Measurements from ENCODE around the gene NPM3.

NPM3 gene

DNA sequence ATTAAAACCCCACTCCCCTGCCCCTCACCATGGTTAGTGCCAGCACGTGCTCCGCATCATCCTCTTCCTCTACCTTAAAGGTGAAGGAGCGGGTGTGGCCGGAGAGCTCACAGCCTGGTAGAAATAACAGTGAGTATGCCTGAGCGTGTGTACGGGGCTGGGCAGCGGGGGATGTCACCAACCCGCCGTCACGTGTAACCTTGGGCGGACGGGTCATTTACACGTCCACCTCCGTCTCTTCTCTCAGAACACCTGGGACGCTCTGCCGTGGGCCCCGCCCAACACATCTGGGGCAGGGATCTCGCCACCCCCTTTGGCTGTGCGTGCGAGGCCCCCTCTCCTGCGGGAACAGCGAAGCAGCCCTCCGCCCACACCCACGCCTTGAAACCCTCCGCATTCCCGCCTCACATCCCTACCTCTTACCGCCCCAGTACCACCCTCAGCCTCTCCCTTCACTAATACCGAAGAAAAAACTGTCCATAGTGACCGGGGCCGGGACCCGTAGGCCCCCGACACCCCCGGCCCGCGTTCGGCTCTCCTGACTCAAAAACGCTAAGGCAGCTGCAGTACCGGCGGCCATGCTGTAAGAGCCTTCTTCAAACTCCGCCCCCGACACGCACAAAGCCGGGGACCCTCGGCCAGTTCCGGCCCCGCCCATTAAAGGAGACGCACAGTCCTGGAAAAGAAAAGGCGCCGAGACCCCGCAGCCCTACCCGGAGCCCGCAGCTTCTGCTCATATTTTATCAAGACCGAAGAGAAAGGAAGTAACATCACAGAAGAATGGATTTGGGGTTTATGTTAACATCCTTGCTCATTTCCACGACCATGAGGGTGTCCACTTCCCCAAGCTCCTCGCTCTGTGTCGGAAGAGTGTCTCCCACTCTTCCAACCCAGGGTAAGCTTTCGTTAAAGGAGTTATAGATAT, at the start of gene NPM3:
NPM3 (minus strand) TSS at position 636 of the 925 bp plus-strand sequence; CDS start at position 580, 56 bp downstream.
- DNase-seq, result peak; percentile 91

DNA sequence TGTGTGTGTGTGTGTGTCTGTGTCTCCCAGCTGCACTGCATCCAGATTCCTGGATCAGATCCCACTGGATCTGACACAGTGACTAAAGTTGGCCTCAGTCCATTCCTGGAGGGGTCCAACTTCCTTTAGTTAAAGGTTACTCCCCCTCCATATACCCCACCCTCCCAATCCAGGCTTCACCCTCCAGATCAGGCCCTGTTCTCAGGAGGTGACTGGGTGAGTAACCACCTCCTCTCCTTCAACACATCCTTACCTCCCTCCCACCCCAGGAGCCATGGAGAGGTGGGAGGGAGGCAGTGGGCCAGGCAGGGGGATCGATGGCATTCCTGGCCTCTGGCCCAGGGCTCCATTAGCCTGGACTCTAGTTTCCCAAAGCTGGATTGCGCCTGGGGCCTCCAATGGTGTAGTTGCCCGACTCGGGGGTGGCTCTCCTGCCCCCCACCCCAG, 49.1 kb upstream of the NPM3 start:
- no peak for DNase-seq

DNA sequence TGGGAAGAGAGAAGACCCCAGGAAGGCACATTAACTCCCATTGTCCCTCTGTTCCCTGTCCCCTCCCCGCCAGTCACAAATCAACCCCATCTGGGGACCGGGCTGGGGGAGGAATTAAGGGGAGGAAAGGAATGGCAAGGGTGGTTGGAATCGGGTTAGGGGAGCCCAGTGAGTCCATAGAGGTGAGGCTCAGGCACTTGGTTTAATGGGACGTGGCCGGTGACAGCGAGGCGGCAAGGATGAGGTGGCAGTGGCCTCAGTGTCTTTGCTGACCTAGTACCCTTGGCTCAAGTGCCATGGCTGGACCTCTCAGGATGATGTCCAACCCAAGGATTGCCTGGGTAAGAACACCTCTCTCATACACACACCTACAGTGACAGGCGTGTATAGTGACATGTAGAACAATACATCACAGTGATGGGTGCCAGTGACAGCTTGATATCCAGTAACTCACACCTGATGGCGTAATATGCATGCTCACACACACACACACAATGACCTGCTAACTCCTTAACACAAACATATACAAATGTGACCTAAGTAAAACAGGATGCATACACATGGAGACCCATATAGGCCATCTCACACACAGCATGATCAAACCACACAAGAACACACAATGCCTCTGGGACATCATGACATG, 48.0 kb upstream of the NPM3 start:
- no peak for DNase-seq

DNA sequence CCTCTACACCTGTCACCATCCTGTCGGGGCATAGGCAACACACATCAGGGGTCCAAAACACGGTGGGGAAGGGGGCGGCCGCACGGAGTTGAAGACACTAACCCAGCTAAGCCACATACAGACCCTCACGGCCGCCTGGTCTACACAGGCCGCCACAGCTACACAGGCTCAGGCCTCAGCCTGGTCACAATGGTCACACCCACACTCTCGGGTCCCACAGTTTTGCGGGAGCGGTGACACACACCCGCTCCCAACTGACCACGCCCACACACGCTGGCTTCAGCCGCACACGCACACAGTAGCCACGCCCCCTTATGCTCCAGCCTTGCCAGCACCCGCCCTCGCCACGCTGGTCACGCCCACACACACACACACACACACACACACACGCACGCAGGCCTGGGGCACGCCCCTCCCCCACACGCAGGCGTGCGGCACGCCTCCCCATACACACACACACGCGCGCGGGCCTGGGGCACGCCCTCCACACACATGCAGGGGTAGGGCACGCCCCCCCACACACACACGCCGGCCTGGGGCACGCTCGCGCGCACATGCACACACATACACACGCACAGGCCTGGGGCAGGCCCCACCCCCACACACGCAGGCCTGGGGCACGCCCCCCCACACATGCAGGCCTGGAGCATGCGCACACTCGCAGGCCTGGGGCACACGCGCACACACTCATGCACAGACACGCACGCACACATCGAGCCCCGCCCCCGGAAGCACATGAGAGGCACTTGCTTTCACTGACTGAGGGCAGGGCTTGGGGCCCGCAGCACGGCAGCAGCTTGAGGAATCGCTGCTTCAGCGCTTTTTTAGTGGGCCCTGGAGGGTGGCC, 47.3 kb upstream of the NPM3 start:
- peak; percentile 93 for DNase-seq

- peak; percentile 72 for DNase-seq
Measured at GRCh38 chr10:101829561-101830315, 46.5 kb upstream of the NPM3 start.

DNA sequence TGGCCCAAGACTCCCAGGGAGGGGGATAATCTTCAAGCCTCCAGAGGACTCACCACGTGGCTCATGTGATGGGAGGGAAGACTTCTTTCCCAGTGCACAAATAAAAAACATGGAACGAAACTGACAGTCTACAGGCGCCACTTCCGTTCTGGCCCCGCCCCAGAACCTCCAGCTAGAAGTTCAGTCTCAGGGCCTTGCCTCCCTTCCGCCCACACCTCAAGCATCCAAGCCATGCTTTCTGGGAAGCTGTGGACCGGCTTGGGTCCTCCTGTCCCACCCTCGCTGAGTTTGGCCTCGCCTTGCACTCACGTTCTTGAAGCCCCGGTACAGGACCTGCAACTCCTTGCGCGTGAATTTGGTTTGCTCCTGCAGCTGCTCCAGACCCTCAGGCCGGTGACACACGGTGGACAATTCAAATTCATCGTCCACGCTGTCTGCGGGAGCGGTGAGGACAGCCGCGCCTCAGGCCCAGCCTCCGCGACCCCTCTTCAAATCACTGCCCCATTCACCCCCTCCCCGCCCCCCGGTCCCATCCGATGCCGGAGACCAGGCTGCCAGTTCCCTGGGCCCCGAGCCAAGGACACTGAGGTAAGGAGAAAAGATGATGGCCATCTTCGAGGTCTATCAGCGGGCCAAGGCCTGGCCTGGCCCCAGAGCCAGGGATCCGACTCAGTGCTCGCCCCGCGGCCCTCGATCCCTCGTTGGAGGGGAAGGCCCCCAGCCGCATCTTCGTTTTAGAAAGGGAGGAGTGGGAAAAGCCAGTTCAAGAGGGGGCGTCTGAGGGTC, 45.7 kb upstream of the NPM3 start:
- DNase-seq, result no peak

- no peak for DNase-seq
Measured at GRCh38 chr10:101827919-101828600, 44.8 kb upstream of the NPM3 start.

DNA sequence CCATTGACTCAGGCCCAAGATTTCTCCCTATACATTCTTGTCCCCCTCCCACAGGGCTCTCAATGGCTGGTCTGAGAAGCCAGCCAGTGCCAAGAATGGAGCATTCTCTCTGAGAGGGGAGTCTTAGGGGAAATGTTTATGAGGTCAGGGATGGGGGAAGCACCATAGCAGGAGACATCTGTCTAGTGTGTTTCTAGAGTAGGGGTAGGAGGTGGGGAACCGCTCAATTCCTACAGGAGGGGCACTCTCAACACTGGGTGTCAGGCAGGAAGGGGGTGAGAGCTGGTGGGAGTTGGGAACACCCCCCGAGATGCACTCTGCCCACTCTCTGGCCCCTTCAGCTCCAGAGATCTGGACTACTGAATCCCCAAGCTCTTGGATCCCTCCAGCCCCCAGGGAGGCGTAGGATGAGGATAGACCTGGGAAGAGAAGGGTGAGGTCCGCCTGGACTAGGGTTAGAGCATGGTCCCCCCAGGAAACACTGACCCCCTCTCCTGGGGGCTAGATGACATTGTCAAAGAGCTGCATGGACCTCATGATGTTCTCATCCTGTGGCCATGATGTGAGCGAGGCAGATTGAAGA, 43.7 kb upstream of the NPM3 start:
- DNase-seq, result no peak

- DNase-seq, result no peak
Measured at GRCh38 chr10:101824736-101825135, 41.5 kb upstream of the NPM3 start.

DNA sequence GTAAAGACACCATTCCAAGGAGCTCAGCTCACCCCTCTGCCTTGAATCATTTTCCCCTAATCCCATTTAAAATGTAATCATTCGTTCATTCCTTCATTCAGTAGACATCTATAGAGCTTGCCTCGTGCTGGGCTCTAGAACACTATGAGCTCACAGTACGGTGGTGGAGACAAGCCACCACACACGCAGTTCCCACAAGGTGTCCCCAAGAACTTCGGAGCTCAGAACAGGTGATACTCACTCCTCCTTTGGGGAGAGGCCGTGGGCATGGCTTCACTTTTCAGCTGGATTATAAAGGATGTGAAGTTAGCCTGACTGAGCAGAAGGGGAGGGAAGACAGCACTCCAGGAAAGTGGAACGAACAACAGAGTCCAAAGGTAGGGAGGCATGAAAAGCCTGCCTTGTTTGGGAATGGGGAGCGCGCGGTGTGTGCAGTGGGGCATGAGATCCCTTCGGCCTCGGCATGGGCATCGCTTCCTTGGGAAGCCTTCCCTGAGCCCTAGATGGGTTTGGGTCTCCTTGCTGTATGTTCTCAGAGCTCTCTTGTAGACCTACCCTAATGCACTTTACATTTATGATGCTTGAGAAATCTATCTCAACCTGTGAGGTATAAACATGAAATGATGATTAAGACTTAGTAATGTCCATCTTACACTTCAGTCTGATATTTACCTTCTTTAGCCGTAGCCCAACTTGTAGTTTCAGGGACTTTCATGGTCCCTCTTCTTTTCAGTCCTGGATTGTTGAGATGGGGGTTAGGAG, 35.8 kb upstream of the NPM3 start:
- no peak for DNase-seq

- peak; percentile 100 for DNase-seq
Measured at GRCh38 chr10:101818119-101818871, 35.0 kb upstream of the NPM3 start, which contains the start of gene OGA. TSS of gene OGA (minus strand) at chr10:101818444. CDS start at chr10:101818022, 422 bp downstream.

DNA sequence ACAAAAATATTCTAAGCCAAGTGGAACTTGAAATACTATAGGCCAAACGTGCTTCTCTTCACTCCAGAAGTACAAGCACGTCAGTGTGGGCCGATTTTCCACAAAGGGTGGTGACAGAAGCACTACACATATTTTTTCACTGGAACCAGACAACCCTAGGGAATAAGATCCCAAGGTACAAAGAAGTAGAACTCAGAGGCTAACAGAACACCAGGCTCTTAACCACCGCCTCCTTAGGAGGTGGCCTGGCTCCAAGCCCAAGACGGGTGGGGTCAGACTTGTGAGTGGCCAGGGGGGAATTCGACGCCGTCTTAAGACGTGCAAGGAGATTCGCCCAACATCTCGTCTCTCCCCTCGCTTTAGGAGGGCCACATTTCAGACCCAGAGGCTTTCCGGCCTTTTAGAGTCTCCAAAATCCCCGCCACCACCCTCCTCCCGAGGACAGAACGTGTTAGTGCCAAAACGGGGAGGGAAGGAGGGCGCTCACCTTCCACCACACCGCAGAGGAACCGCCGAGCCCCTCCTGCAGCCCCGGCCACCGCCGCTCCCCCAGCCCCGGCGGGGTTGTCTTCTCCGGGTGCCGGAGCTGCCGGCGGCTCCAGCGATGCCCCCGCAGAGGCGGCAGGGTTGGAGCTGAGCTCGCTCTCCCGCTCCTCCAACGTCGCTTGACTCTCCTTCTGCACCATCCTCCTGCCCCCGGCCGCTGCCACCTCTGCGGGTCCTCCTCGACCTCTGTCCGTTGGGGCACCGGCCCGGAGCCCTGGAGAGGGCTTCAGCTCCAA, 34.3 kb upstream of the NPM3 start:
- DNase-seq, result peak; percentile 39

- DNase-seq, result peak; percentile 45
Measured at GRCh38 chr10:101816913-101817336, 33.7 kb upstream of the NPM3 start.

DNA sequence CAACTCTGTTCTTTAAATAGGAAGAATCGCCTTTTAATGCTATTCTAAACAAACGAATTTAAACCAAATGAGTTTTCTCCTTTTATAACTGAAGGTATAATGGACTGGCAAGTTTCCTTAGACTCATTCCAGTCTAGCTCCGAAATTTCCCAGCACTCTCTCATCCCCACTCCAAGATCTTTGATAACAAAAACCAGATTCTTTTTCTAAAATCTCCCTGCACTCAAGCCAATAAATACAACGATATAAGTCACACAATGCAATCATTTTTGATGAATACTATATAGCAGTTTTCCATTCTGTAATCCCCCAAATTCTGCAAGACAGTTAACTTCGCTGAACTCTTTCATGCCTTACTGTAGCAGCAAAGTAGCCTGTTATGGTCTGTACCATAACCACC, 33.1 kb upstream of the NPM3 start:
- no peak for DNase-seq

GRCh38 chr10:101814466-101815071, 31.3 kb upstream of the NPM3 start:
- DNase-seq, result peak; percentile 47

- DNase-seq, result no peak
Measured at GRCh38 chr10:101812606-101813005, 29.4 kb upstream of the NPM3 start.

DNA sequence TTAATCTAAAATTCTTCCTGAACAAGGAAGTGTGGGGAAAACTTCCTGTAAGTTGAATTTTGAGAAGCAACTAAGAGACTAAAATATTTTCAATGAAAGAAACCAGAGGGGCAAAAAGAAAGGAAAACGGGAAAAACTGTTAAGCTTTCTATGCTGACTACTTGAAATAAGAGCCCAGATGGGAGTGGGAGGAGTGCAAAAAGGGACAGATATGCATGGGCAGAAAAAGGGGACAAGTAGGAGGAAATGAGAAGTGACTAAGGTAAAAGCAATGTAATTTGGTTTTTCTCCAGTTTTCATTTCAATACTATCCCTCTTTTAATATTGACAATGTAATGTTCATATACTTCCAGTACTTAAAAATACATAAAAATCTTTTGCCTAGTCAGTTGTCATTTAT, 23.9 kb upstream of the NPM3 start:
- DNase-seq, result no peak

DNA sequence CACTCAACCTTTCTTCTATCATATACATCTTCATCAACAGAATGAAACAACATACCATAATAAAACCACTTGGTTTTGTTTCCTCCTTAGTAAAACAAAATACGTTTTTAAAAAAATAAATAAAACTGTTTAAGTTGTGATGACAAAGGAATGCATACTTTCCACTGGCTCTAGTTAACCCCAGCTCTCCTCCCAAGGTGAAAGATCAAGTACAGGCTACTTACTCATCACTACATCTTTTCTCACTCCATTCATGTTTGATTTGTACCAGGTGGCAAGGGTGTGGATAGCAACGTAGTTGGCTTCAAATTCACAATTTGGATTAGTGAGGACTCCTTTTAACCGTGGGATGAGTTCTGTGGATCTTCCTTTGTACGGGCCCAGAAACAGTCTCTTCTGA, 20.3 kb upstream of the NPM3 start:
- DNase-seq, result no peak
